Stimulated activated CD8-positive, alpha-beta memory T cell treated with anti-CD3 and anti-CD28 coated beads, Interleukin-15, amount 100 ng/mL, for 4 hours (primary cell): ENCODE data around the gene TEX19.

Experiments
- DNase-seq, 2 donors: peaks; one replicate each; pipeline ENCODE4 v3.0.0-alpha.2; 2020; ENCODE audit warnings: low read depth in 2 of 2

Gene TEX19

GRCh38 chr17:82390015-82390859 is 31.2 kb downstream of the TEX19 start:
- no peak for DNase-seq

- no peak for DNase-seq
These were observed 31.9 kb downstream of the TEX19 start for GRCh38 chr17:82390860-82391435.

GRCh38 chr17:82391496-82392066 is 32.5 kb downstream of the TEX19 start:
- no peak for DNase-seq

- no peak for DNase-seq
These were observed 33.3 kb downstream of the TEX19 start for GRCh38 chr17:82392209-82392920.

- no peak for DNase-seq
These were observed 33.9 kb downstream of the TEX19 start for GRCh38 chr17:82392941-82393340.

- DNase-seq, result no peak
These were observed 35.2 kb downstream of the TEX19 start for GRCh38 chr17:82394278-82394677.

GRCh38 chr17:82396601-82397435 is 37.8 kb downstream of the TEX19 start:
- no peak for DNase-seq

- DNase-seq, result no peak
These were observed 38.6 kb downstream of the TEX19 start for GRCh38 chr17:82397449-82398335.

- DNase-seq, result no peak
These were observed 40.0 kb downstream of the TEX19 start for GRCh38 chr17:82399041-82399441.

GRCh38 chr17:82399601-82400101 is 40.6 kb downstream of the TEX19 start:
- DNase-seq, result no peak

GRCh38 chr17:82400206-82400605 is 41.2 kb downstream of the TEX19 start:
- no peak for DNase-seq

GRCh38 chr17:82400830-82401229 is 41.8 kb downstream of the TEX19 start:
- peak in 1 of 2 donors; percentile 15 for DNase-seq

GRCh38 chr17:82402865-82403264 is 43.8 kb downstream of the TEX19 start:
- DNase-seq, result no peak

- no peak for DNase-seq
These were observed 44.9 kb downstream of the TEX19 start for GRCh38 chr17:82403662-82404660.

GRCh38 chr17:82405051-82405450 is 46.0 kb downstream of the TEX19 start:
- DNase-seq, result no peak

GRCh38 chr17:82406131-82406671 is 47.2 kb downstream of the TEX19 start:
- DNase-seq, result no peak

GRCh38 chr17:82407255-82407654 is 48.2 kb downstream of the TEX19 start:
- no peak for DNase-seq

GRCh38 chr17:82408288-82408937 is 49.4 kb downstream of the TEX19 start:
- DNase-seq, result no peak
